ENCODE measurements around the gene PLCB3. TPM values are rescaled to one million over a fixed set of nuclear protein-coding genes. Genes with fewer than 3 reads are reported as not detected.
A peak's percentile ranks its signal among the peaks of the same experiment; 100 is the strongest.

Gene PLCB3
- total RNA-seq, 1 donor from 2014 or later, result 48.7 TPM

- H3K27me3 ChIP-seq (ENCODE audit: insufficient read depth, low read length), result no peaks in the 10 kb centered on the region
- H2AFZ ChIP-seq (ENCODE audit: low read depth, low read length), result no peak overlapping the region
- no peaks in the 10 kb centered on the region for H3K9me3 ChIP-seq (ENCODE audit: insufficient read depth, low read depth, low read length)
- H3K9ac ChIP-seq (ENCODE audit: low read length), result peak overlapping the region; percentile 29
- TF ChIP-seq CTCF (IDR thresholded peaks at IDR 0.05; ENCODE audit: insufficient read depth, low read depth, low read length), result no peak
- no peak for TF ChIP-seq EZH2 (IDR thresholded peaks at IDR 0.05; ENCODE audit: insufficient read depth, low read length)
- peaks cover 15% of the 10 kb centered on the region for H3K4me1 ChIP-seq (ENCODE audit: insufficient read depth, low read length)
- H4K20me1 ChIP-seq (ENCODE audit: insufficient read depth, low read length), result peaks cover 11% of the 10 kb centered on the region
- no peaks in the 10 kb centered on the region for H3K27me3 Mint-ChIP-seq (ENCODE audit: low read depth, unreplicated experiment)
- H3K4me2 ChIP-seq (ENCODE audit: low read length), result peak overlapping the region; percentile 83
- H3K36me3 Mint-ChIP-seq (ENCODE audit: low read depth, unreplicated experiment), result no peaks in the 10 kb centered on the region
- no peak overlapping the region for H3K27ac ChIP-seq (ENCODE audit: low read depth, low read length)
- H3K9me3 Mint-ChIP-seq (ENCODE audit: unreplicated experiment), result no peaks in the 10 kb centered on the region
- peak overlapping the region; percentile 81 for H3K4me3 Mint-ChIP-seq (ENCODE audit: unreplicated experiment)
- DNase-seq (ENCODE audit: low read depth) (no peak), FAIRE-seq (no peak)
- H3K79me2 ChIP-seq (ENCODE audit: insufficient read depth, low read length), result peaks cover 8% of the 10 kb centered on the region
- H3K27ac Mint-ChIP-seq (ENCODE audit: unreplicated experiment), result no peak overlapping the region
- H3K4me1 Mint-ChIP-seq (ENCODE audit: low read depth, unreplicated experiment), result peaks cover 3% of the 10 kb centered on the region
- H3K4me3 ChIP-seq (ENCODE audit: insufficient read depth, low read depth, low read length), result peak overlapping the region; percentile 45
- H3K36me3 ChIP-seq (ENCODE audit: insufficient read depth, low read length), result peaks cover 11% of the 10 kb centered on the region
Measured at GRCh38 chr11:64234647-64235379, 16.5 kb upstream of the PLCB3 start.

- FAIRE-seq (no peak), DNase-seq (ENCODE audit: low read depth) (no peak)
- Mint-ChIP-seq H3K27ac (ENCODE audit: unreplicated experiment) (peak overlapping the region; percentile 69), H3K36me3 (ENCODE audit: low read depth, unreplicated experiment) (no peaks in the 10 kb centered on the region), H3K27me3 (ENCODE audit: low read depth, unreplicated experiment) (no peaks in the 10 kb centered on the region), H3K4me3 (ENCODE audit: unreplicated experiment) (peak overlapping the region; percentile 81), H3K9me3 (ENCODE audit: unreplicated experiment) (no peaks in the 10 kb centered on the region), H3K4me1 (ENCODE audit: low read depth, unreplicated experiment) (peaks cover 7% of the 10 kb centered on the region)
- Histone ChIP-seq H3K4me3 (ENCODE audit: insufficient read depth, low read depth, low read length) (peak overlapping the region; percentile 45), H3K27ac (ENCODE audit: low read depth, low read length) (no peak overlapping the region), H3K79me2 (ENCODE audit: insufficient read depth, low read length) (peaks cover 8% of the 10 kb centered on the region), H2AFZ (ENCODE audit: low read depth, low read length) (no peak overlapping the region), H4K20me1 (ENCODE audit: insufficient read depth, low read length) (peaks cover 11% of the 10 kb centered on the region), H3K4me1 (ENCODE audit: insufficient read depth, low read length) (peaks cover 23% of the 10 kb centered on the region), H3K36me3 (ENCODE audit: insufficient read depth, low read length) (peaks cover 11% of the 10 kb centered on the region), H3K27me3 (ENCODE audit: insufficient read depth, low read length) (no peaks in the 10 kb centered on the region), H3K9me3 (ENCODE audit: insufficient read depth, low read depth, low read length) (no peaks in the 10 kb centered on the region), H3K9ac (ENCODE audit: low read length) (peak overlapping the region; percentile 29), H3K4me2 (ENCODE audit: low read length) (peak overlapping the region; percentile 83)
- TF ChIP-seq CTCF (IDR thresholded peaks at IDR 0.05; ENCODE audit: insufficient read depth, low read depth, low read length) (no peak), EZH2 (IDR thresholded peaks at IDR 0.05; ENCODE audit: insufficient read depth, low read length) (no peak)
Measured at GRCh38 chr11:64235437-64236161, 15.7 kb upstream of the PLCB3 start.

All from astrocyte (in vitro differentiated cells and primary cell).